Measurements from ENCODE around the gene CAMK2A. TPM values are rescaled to one million over a fixed set of nuclear protein-coding genes. Genes with fewer than 3 reads are reported as not detected.

Gene CAMK2A
- polyA plus RNA-seq, 1 donor = 1.1 TPM

- Histone ChIP-seq H3K27ac (ENCODE audit: low read length) (no peak overlapping the region), H3K9me3 (ENCODE audit: control insufficient read depth, low read depth, low read length) (no peaks in the 10 kb centered on the region), H3K4me3 (ENCODE audit: low read length) (no peak overlapping the region), H3K27me3 (ENCODE audit: control insufficient read depth, insufficient read depth, low read length) (peaks cover 16% of the 10 kb centered on the region), H3K4me1 (ENCODE audit: control insufficient read depth, insufficient read depth, low read length) (no peaks in the 10 kb centered on the region), H3K36me3 (ENCODE audit: control insufficient read depth, insufficient read depth, low read length) (no peaks in the 10 kb centered on the region)
- no peak for DNase-seq
- WGBS (ENCODE audit: insufficient coverage, low lambda C conversion rate) = 80% methylated on average over 2 of the region's 7 CpGs
These were observed 11.4 kb downstream of the CAMK2A start for GRCh38 chr5:150278046-150278730.

GRCh38 chr5:150277043-150277442 is 12.5 kb downstream of the CAMK2A start:
- Histone ChIP-seq H3K27me3 (ENCODE audit: control insufficient read depth, insufficient read depth, low read length) (peaks cover 11% of the 10 kb centered on the region), H3K36me3 (ENCODE audit: control insufficient read depth, insufficient read depth, low read length) (no peaks in the 10 kb centered on the region), H3K9me3 (ENCODE audit: control insufficient read depth, low read depth, low read length) (no peaks in the 10 kb centered on the region), H3K27ac (ENCODE audit: low read length) (no peak overlapping the region), H3K4me1 (ENCODE audit: control insufficient read depth, insufficient read depth, low read length) (no peaks in the 10 kb centered on the region), H3K4me3 (ENCODE audit: low read length) (no peak overlapping the region)
- DNase-seq = no peak
- WGBS (ENCODE audit: insufficient coverage, low lambda C conversion rate) = no CpG with 5 or more reads among the region's 4 CpGs

GRCh38 chr5:150274811-150275210 is 14.8 kb downstream of the CAMK2A start:
- Histone ChIP-seq H3K27me3 (ENCODE audit: control insufficient read depth, insufficient read depth, low read length) (peaks cover 3% of the 10 kb centered on the region), H3K4me1 (ENCODE audit: control insufficient read depth, insufficient read depth, low read length) (no peaks in the 10 kb centered on the region)
- no CpG with 5 or more reads among the region's 4 CpGs for WGBS (ENCODE audit: insufficient coverage, low lambda C conversion rate)

GRCh38 chr5:150272531-150272930 is 17.0 kb downstream of the CAMK2A start:
- Histone ChIP-seq H3K27me3 (ENCODE audit: control insufficient read depth, insufficient read depth, low read length) (no peaks in the 10 kb centered on the region), H3K27ac (ENCODE audit: low read length) (no peak overlapping the region), H3K36me3 (ENCODE audit: control insufficient read depth, insufficient read depth, low read length) (no peaks in the 10 kb centered on the region), H3K9me3 (ENCODE audit: control insufficient read depth, low read depth, low read length) (no peaks in the 10 kb centered on the region), H3K4me3 (ENCODE audit: low read length) (no peak overlapping the region), H3K4me1 (ENCODE audit: control insufficient read depth, insufficient read depth, low read length) (no peaks in the 10 kb centered on the region)
- WGBS (ENCODE audit: insufficient coverage, low lambda C conversion rate) = no CpG with 5 or more reads among the region's 5 CpGs
- peak in 1 of 2 donors; percentile 29 for DNase-seq

More at GRCh38 chr5:150274811-150275210, 14.8 kb downstream of the CAMK2A start:
- Histone ChIP-seq H3K4me3 (ENCODE audit: low read length) (no peak overlapping the region), H3K9me3 (ENCODE audit: control insufficient read depth, low read depth, low read length) (no peaks in the 10 kb centered on the region), H3K27ac (ENCODE audit: low read length) (no peak overlapping the region), H3K36me3 (ENCODE audit: control insufficient read depth, insufficient read depth, low read length) (no peaks in the 10 kb centered on the region)
- no peak for DNase-seq

GRCh38 chr5:150271923-150272322 is 17.6 kb downstream of the CAMK2A start:
- no peaks in the 10 kb centered on the region for H3K27me3 ChIP-seq (ENCODE audit: control insufficient read depth, insufficient read depth, low read length)
- no peak overlapping the region for H3K27ac ChIP-seq (ENCODE audit: low read length)
- no peaks in the 10 kb centered on the region for H3K36me3 ChIP-seq (ENCODE audit: control insufficient read depth, insufficient read depth, low read length)
- no peak overlapping the region for H3K4me3 ChIP-seq (ENCODE audit: low read length)
- no peak for DNase-seq
- H3K9me3 ChIP-seq (ENCODE audit: control insufficient read depth, low read depth, low read length) = no peaks in the 10 kb centered on the region
- H3K4me1 ChIP-seq (ENCODE audit: control insufficient read depth, insufficient read depth, low read length) = no peaks in the 10 kb centered on the region
- WGBS (ENCODE audit: insufficient coverage, low lambda C conversion rate) = no CpG with 5 or more reads among the region's 5 CpGs

- no peak overlapping the region for H3K27ac ChIP-seq (ENCODE audit: low read length)
- H3K36me3 ChIP-seq (ENCODE audit: control insufficient read depth, insufficient read depth, low read length) = no peaks in the 10 kb centered on the region
- H3K27me3 ChIP-seq (ENCODE audit: control insufficient read depth, insufficient read depth, low read length) = no peaks in the 10 kb centered on the region
- no CpG with 5 or more reads among the region's 8 CpGs for WGBS (ENCODE audit: insufficient coverage, low lambda C conversion rate)
- no peaks in the 10 kb centered on the region for H3K4me1 ChIP-seq (ENCODE audit: control insufficient read depth, insufficient read depth, low read length)
- no peak for DNase-seq
- H3K9me3 ChIP-seq (ENCODE audit: control insufficient read depth, low read depth, low read length) = no peaks in the 10 kb centered on the region
- H3K4me3 ChIP-seq (ENCODE audit: low read length) = no peak overlapping the region
These were observed 18.3 kb downstream of the CAMK2A start for GRCh38 chr5:150271296-150271692.

GRCh38 chr5:150270541-150271295 is 18.9 kb downstream of the CAMK2A start:
- H3K27me3 ChIP-seq (ENCODE audit: control insufficient read depth, insufficient read depth, low read length) = no peaks in the 10 kb centered on the region
- H3K4me3 ChIP-seq (ENCODE audit: low read length) = no peak overlapping the region
- WGBS (ENCODE audit: insufficient coverage, low lambda C conversion rate) = no CpG with 5 or more reads among the region's 12 CpGs
- no peaks in the 10 kb centered on the region for H3K36me3 ChIP-seq (ENCODE audit: control insufficient read depth, insufficient read depth, low read length)
- no peaks in the 10 kb centered on the region for H3K9me3 ChIP-seq (ENCODE audit: control insufficient read depth, low read depth, low read length)
- no peak for DNase-seq
- H3K4me1 ChIP-seq (ENCODE audit: control insufficient read depth, insufficient read depth, low read length) = no peaks in the 10 kb centered on the region
- no peak overlapping the region for H3K27ac ChIP-seq (ENCODE audit: low read length)

GRCh38 chr5:150266871-150267291 is 22.7 kb downstream of the CAMK2A start:
- no peak for DNase-seq
- peaks cover 3% of the 10 kb centered on the region for H3K27me3 ChIP-seq (ENCODE audit: control insufficient read depth, insufficient read depth, low read length)
- no CpG with 5 or more reads among the region's 4 CpGs for WGBS (ENCODE audit: insufficient coverage, low lambda C conversion rate)
- no peak overlapping the region for H3K4me3 ChIP-seq (ENCODE audit: low read length)
- H3K27ac ChIP-seq (ENCODE audit: low read length) = no peak overlapping the region
- H3K36me3 ChIP-seq (ENCODE audit: control insufficient read depth, insufficient read depth, low read length) = no peaks in the 10 kb centered on the region
- no peaks in the 10 kb centered on the region for H3K9me3 ChIP-seq (ENCODE audit: control insufficient read depth, low read depth, low read length)
- H3K4me1 ChIP-seq (ENCODE audit: control insufficient read depth, insufficient read depth, low read length) = no peaks in the 10 kb centered on the region

- H3K27me3 ChIP-seq (ENCODE audit: control insufficient read depth, insufficient read depth, low read length) = peaks cover 3% of the 10 kb centered on the region
- no peaks in the 10 kb centered on the region for H3K4me1 ChIP-seq (ENCODE audit: control insufficient read depth, insufficient read depth, low read length)
- H3K36me3 ChIP-seq (ENCODE audit: control insufficient read depth, insufficient read depth, low read length) = no peaks in the 10 kb centered on the region
- H3K27ac ChIP-seq (ENCODE audit: low read length) = no peak overlapping the region
- H3K4me3 ChIP-seq (ENCODE audit: low read length) = no peak overlapping the region
- H3K9me3 ChIP-seq (ENCODE audit: control insufficient read depth, low read depth, low read length) = no peaks in the 10 kb centered on the region
- WGBS (ENCODE audit: insufficient coverage, low lambda C conversion rate) = 92% methylated on average over 3 of the region's 6 CpGs
- no peak for DNase-seq
These were observed 23.6 kb downstream of the CAMK2A start for GRCh38 chr5:150265870-150266383.

GRCh38 chr5:150264667-150265603 is 24.6 kb downstream of the CAMK2A start:
- Histone ChIP-seq H3K27me3 (ENCODE audit: control insufficient read depth, insufficient read depth, low read length) (peaks cover 3% of the 10 kb centered on the region), H3K4me1 (ENCODE audit: control insufficient read depth, insufficient read depth, low read length) (no peaks in the 10 kb centered on the region), H3K9me3 (ENCODE audit: control insufficient read depth, low read depth, low read length) (no peaks in the 10 kb centered on the region), H3K4me3 (ENCODE audit: low read length) (no peak overlapping the region), H3K36me3 (ENCODE audit: control insufficient read depth, insufficient read depth, low read length) (no peaks in the 10 kb centered on the region), H3K27ac (ENCODE audit: low read length) (no peak overlapping the region)
- DNase-seq = no peak
- WGBS (ENCODE audit: insufficient coverage, low lambda C conversion rate) = 80% methylated on average over 2 of the region's 23 CpGs

Data from large intestine (tissue), 3 donors.